Naive B cell (primary cell): ENCODE measurements around the gene ARHGEF10L. TPM values are rescaled to one million over a fixed set of nuclear protein-coding genes. Genes with fewer than 3 reads are reported as not detected.

Experiments
- ATAC-seq, 2 donors: fragments of 150-1000 bp; cut with Tn5 transposase; 2 replicates each; pipeline ENCODE4 v1.10.0; 2021; ENCODE audit warnings: low read depth in 2 of 2, mild to moderate bottlenecking in 2 of 2, moderate library complexity in 2 of 2
- DNase-seq: peaks from one replicate; pipeline ENCODE4 v3.0.0; 2022
- H3K27ac Mint-ChIP-seq, 6 donors: one replicate each; pipeline ENCODE4 v1.8.0; 2020 to 2022; ENCODE audit warnings: mild to moderate bottlenecking in 6 of 6, mixed read lengths in 6 of 6, moderate library complexity in 5 of 6, inconsistent platforms in 2 of 6
- H3K27me3 Mint-ChIP-seq, 3 donors: one replicate each; pipeline ENCODE4 v1.8.0; 2021 to 2022; ENCODE audit warnings: mixed read lengths in 3 of 3, mild to moderate bottlenecking in 1 of 3
- H3K36me3 Mint-ChIP-seq, 2 donors: one replicate each; pipeline ENCODE4 v1.8.0; 2020 to 2022; ENCODE audit warnings: mixed read lengths in 2 of 2, inconsistent platforms in 1 of 2, mild to moderate bottlenecking in 1 of 2
- H3K4me1 Mint-ChIP-seq, 3 donors: one replicate each; pipeline ENCODE4 v1.8.0; 2020 to 2022; ENCODE audit warnings: mixed read lengths in 3 of 3, inconsistent platforms in 1 of 3, mild to moderate bottlenecking in 1 of 3, moderate library complexity in 1 of 3
- H3K4me3 Mint-ChIP-seq, 8 donors: one replicate each; pipeline ENCODE4 v1.8.0; 2020 to 2022; ENCODE audit warnings: mild to moderate bottlenecking in 8 of 8, mixed read lengths in 8 of 8, moderate library complexity in 8 of 8, inconsistent platforms in 2 of 8
- H3K9me3 Mint-ChIP-seq, 7 donors: one replicate each; pipeline ENCODE4 v1.8.0; 2020 to 2022; ENCODE audit warnings: mixed read lengths in 7 of 7, mild to moderate bottlenecking in 5 of 7, inconsistent platforms in 2 of 7, moderate library complexity in 1 of 7
- polyA plus RNA-seq, 6 donors: library from polyadenylated mRNA; unstranded; fragments of 300-500 nt; fragmentation: Illumina TruSeq; gene quantifications; one replicate each; pipeline ENCODE4 v1.2.3, GENCODE V29; 2021; ENCODE audit warnings: low read depth in 6 of 6

ARHGEF10L gene
- polyA plus RNA-seq, 6 donors from 2014 or later, result 0.13 to 0.29 (median 0.28) TPM; not detected in 3

- no peaks in the 10 kb centered on the region for H3K9me3 Mint-ChIP-seq
- H3K27ac Mint-ChIP-seq, result peak overlapping the region in 1 of 6 donors; percentile 88
- peaks cover 0 to 3% (median 0%) of the 10 kb centered on the region in 3 donors for H3K4me1 Mint-ChIP-seq
- no peak for DNase-seq
- peak overlapping the region in 1 of 8 donors; percentile 16 for H3K4me3 Mint-ChIP-seq
- no peak for ATAC-seq
- H3K27me3 Mint-ChIP-seq, result no peaks in the 10 kb centered on the region
- no peaks in the 10 kb centered on the region for H3K36me3 Mint-ChIP-seq
Measured at GRCh38 chr1:17669866-17670451, 130.5 kb downstream of the ARHGEF10L start.

DNA sequence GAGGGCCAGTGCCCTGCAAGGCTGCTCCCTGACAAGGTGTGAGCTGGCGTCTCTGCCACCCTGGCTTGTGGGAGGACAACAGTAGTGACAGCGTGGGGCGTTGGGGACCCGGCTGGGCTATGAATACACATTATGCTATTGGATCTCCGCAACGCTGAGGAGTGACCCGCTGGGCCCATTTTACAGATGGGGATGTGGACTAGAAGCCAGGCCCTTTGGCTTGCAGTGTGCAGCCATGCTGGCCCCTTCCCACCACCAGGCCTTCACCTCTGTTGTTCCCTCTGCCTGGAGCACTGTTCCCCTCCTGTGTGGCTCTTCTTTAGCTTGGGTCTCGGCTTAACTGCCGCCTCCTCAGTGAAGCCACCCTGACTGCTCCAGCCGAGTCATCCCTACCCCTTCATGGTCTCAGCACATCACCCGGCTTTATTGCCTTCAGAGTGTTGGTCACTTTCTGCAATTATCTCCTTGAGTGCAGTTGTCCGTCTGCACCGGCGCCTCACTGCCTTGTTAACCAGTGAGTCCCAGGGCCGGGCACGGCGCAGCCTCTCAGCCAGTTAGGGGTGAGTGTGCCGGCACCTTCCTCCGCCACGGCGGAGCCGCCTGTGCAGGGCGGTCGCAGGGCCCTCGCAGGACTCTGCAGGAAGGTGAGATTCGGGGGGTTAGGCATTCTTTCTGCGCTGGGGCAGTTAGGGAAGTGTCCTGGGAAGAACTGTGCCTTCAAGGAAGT is 131.3 kb downstream of the ARHGEF10L start:
- Mint-ChIP-seq H3K4me3 (no peak overlapping the region), H3K27ac (no peak overlapping the region), H3K27me3 (no peaks in the 10 kb centered on the region), H3K36me3 (no peaks in the 10 kb centered on the region), H3K4me1 (peaks cover 0 to 8% (median 4%) of the 10 kb centered on the region in 3 donors), H3K9me3 (no peaks in the 10 kb centered on the region)
- ATAC-seq (no peak), DNase-seq (no peak)

DNA sequence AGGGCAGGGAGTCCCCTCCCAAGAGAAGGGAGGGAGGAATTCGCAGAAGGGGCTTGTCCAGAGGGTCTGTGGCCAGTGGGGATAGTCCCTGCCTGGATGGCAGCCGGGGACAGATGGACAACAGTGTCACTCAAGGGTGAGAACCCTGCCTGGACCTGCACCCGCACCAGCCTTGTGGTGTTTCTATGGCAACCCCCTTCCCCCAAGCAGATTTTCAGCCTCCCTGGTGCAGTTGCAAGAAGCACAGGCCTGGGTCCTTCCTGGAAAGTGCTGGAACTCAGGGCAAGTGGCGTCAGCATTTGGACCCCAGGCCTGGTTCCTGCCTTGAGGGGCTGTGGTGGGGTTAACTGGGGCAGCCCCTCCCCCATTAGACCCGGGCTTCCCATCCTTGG is 131.8 kb downstream of the ARHGEF10L start:
- DNase-seq (no peak), ATAC-seq (no peak)
- Mint-ChIP-seq H3K27ac (peak overlapping the region in 1 of 6 donors; percentile 29), H3K4me3 (no peak overlapping the region), H3K4me1 (peaks cover 0 to 8% (median 6%) of the 10 kb centered on the region in 3 donors), H3K36me3 (no peaks in the 10 kb centered on the region), H3K9me3 (peaks cover 0 to 1% (median 0%) of the 10 kb centered on the region in 7 donors), H3K27me3 (no peaks in the 10 kb centered on the region)

- Mint-ChIP-seq H3K4me3 (no peak overlapping the region), H3K27me3 (no peaks in the 10 kb centered on the region), H3K9me3 (peaks cover 0 to 1% (median 0%) of the 10 kb centered on the region in 7 donors), H3K36me3 (no peaks in the 10 kb centered on the region), H3K27ac (no peak overlapping the region), H3K4me1 (peaks cover 0 to 8% (median 6%) of the 10 kb centered on the region in 3 donors)
- ATAC-seq (peak in 1 of 2 donors; percentile 30), DNase-seq (no peak)
Measured at GRCh38 chr1:17671741-17672140, 132.2 kb downstream of the ARHGEF10L start.

DNA sequence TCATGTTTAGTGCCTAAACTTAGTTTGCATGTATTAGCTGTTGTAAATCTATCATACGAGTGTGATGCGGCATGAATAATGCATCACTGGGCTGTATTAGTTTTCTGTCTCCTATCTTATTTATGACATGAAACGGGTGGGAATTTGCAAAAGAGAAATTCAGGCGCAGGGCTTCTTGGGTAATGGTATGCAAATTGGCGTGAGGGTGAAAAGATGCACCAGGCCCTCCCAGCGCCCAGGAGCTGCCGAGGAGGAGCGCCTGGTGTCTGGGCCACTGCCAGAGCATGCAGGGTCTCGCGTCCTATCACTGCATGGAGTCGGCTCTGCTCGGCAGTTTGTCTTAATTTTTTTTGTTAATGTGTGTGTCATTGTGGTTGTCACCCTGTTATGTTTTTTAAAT is 132.7 kb downstream of the ARHGEF10L start:
- Mint-ChIP-seq H3K36me3 (no peaks in the 10 kb centered on the region), H3K9me3 (peaks cover 0 to 1% (median 0%) of the 10 kb centered on the region in 7 donors), H3K27me3 (no peaks in the 10 kb centered on the region), H3K27ac (no peak overlapping the region), H3K4me1 (peaks cover 0 to 8% (median 6%) of the 10 kb centered on the region in 3 donors), H3K4me3 (no peak overlapping the region)
- ATAC-seq (no peak), DNase-seq (no peak)

GRCh38 chr1:17673329-17674072 is 134.0 kb downstream of the ARHGEF10L start:
- no peak overlapping the region for H3K27ac Mint-ChIP-seq
- no peaks in the 10 kb centered on the region for H3K36me3 Mint-ChIP-seq
- peaks cover 3 to 8% (median 6%) of the 10 kb centered on the region in 3 donors for H3K4me1 Mint-ChIP-seq
- H3K4me3 Mint-ChIP-seq, result no peak overlapping the region
- ATAC-seq, result no peak
- H3K9me3 Mint-ChIP-seq, result peaks cover 0 to 1% (median 0%) of the 10 kb centered on the region in 7 donors
- no peaks in the 10 kb centered on the region for H3K27me3 Mint-ChIP-seq
- no peak for DNase-seq

GRCh38 chr1:17674726-17675500 is 135.4 kb downstream of the ARHGEF10L start:
- no peak for DNase-seq
- no peak overlapping the region for H3K4me3 Mint-ChIP-seq
- no peaks in the 10 kb centered on the region for H3K36me3 Mint-ChIP-seq
- H3K4me1 Mint-ChIP-seq, result peaks cover 3 to 8% (median 6%) of the 10 kb centered on the region in 3 donors
- no peaks in the 10 kb centered on the region for H3K27me3 Mint-ChIP-seq
- H3K9me3 Mint-ChIP-seq, result peaks cover 0 to 1% (median 0%) of the 10 kb centered on the region in 7 donors
- ATAC-seq, result no peak
- H3K27ac Mint-ChIP-seq, result no peak overlapping the region

DNA sequence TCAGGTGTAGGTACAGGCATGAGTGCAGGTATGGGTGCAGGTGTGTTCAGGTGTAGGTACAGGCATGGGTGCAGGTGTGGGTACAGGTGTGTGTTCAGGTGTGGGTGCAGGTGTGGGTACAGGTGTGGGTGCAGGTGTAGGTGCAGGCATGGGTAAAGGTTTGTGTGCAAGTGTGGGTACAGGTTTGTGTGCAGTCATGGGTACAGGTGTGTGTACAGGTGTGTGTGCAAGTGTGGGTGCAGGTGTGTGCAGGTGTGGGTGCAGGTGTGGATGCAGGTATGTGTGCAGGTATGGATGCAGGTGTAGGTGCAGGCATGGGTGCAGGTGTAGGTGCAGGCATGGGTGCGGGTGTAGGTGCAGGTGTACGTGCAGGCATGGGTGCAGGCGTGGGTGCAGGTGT is 136.2 kb downstream of the ARHGEF10L start:
- peaks cover 0 to 1% (median 0%) of the 10 kb centered on the region in 7 donors for H3K9me3 Mint-ChIP-seq
- ATAC-seq (no peak), DNase-seq (no peak)
- peaks cover 3 to 8% (median 6%) of the 10 kb centered on the region in 3 donors for H3K4me1 Mint-ChIP-seq
- H3K4me3 Mint-ChIP-seq, result peak overlapping the region in 1 of 8 donors; percentile 56
- no peak overlapping the region for H3K27ac Mint-ChIP-seq
- no peaks in the 10 kb centered on the region for H3K27me3 Mint-ChIP-seq
- no peaks in the 10 kb centered on the region for H3K36me3 Mint-ChIP-seq

DNA sequence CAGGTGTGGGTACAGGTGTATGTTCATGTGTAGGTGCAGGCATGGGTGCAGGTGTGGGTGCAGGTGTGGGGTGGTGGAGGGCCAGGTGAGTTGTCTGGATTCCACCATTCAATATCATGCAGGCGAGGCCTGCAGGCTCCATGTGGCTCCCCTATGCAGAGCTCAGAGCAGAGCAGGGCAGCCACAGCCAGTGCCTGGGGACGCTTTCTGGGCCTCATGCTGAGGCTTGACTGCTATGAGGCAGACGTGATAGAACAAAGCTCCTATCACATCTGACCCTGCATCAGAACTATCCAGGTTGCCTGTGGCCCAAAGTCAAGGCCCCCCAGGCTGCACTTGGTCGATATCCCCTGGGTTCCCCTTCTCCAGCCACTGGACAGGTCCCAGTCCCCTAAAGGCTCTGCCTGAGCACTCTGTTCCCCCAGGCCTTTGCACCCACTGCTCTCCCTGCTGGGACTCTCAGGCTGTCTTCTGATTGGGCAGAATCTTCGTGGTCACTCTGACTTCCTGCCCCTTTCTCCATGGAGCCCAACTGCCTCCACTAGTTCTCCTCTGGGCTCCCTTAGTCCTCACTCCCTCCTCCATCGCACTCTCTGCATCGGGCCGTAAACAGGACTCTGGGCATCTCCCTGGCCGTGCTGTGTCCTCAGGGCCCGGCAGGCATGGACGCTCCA is 137.0 kb downstream of the ARHGEF10L start:
- no peak for DNase-seq
- Mint-ChIP-seq H3K36me3 (no peaks in the 10 kb centered on the region), H3K4me1 (peaks cover 3 to 8% (median 6%) of the 10 kb centered on the region in 3 donors)

DNA sequence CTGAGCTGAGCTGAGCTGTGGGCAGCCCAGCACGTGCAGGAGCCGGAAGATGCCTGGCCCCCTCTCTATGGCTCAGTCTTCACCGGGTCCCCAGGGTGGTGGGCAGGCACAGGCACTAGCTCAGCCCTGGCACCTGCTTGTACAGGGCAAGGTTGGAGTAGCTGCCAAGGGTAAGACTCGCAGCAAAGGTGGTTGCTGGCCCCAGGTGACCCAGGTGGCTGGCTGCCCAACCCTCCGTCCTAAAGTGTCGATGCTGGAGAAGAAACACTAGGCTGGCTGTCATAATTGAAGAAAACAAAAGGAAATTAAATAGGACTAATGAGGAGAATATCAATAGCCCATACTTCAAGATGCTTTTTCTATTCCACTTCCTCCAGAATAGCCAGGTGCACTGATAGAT is 138.5 kb downstream of the ARHGEF10L start:
- Mint-ChIP-seq H3K4me1 (peaks cover 3 to 6% (median 5%) of the 10 kb centered on the region in 3 donors), H3K27me3 (peaks cover 0 to 5% (median 4%) of the 10 kb centered on the region in 3 donors), H3K36me3 (no peaks in the 10 kb centered on the region), H3K27ac (no peak overlapping the region), H3K4me3 (no peak overlapping the region), H3K9me3 (peaks cover 0 to 1% (median 0%) of the 10 kb centered on the region in 7 donors)
- no peak for DNase-seq
- no peak for ATAC-seq

More for the DNA sequence above, 137.0 kb downstream of the ARHGEF10L start:
- no peak overlapping the region for H3K4me3 Mint-ChIP-seq
- H3K27me3 Mint-ChIP-seq, result peaks cover 0 to 5% (median 0%) of the 10 kb centered on the region in 3 donors
- ATAC-seq, result no peak
- peaks cover 0 to 1% (median 0%) of the 10 kb centered on the region in 7 donors for H3K9me3 Mint-ChIP-seq
- no peak overlapping the region for H3K27ac Mint-ChIP-seq

DNA sequence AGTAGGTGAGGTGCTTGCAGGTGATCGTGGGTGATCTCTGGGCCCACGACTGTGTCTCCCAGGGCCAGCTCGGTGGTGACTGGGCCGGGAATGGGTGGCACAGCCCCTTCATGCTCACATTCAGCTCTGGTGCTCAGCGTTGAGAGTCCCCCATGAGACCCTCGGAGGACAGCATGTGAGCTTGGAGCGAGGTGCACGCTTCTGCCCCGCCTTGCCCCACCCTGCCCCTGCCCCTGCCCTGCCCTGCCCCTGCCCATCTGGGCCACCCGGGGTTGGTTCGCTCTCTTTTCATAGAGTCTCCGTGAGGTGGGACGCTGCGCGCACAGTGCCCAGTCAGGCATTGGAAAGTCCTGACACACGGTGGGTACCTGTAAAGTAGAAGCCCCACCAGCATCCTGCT is 140.4 kb downstream of the ARHGEF10L start:
- Mint-ChIP-seq H3K4me3 (no peak overlapping the region), H3K27ac (no peak overlapping the region), H3K9me3 (peaks cover 0 to 1% (median 0%) of the 10 kb centered on the region in 7 donors), H3K4me1 (peaks cover 3 to 6% (median 5%) of the 10 kb centered on the region in 3 donors), H3K27me3 (peaks cover 5 to 10% (median 8%) of the 10 kb centered on the region in 3 donors), H3K36me3 (no peaks in the 10 kb centered on the region)
- DNase-seq (no peak), ATAC-seq (no peak)

DNA sequence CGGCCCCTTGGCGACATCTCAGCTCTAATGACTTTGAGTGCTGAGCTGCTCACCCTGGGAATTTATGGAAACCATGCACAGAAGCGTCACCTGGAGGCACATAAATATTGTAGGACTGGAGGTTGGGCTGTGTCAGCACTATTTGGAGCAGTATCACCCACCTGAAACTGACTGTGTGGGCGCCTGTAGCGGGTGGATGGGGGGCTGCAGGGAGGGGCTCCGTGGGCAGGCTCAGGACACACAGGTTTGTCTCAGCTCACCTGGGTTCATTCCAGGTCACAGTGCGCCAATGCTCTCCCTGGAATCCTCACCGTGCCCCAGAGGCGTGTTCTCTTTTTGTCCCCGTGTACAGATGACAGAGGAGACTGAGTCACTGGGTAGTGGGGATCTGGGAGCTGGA is 140.8 kb downstream of the ARHGEF10L start:
- Mint-ChIP-seq H3K27ac (no peak overlapping the region), H3K4me1 (peaks cover 3 to 6% (median 3%) of the 10 kb centered on the region in 3 donors), H3K4me3 (no peak overlapping the region), H3K9me3 (peaks cover 0 to 1% (median 0%) of the 10 kb centered on the region in 7 donors), H3K36me3 (no peaks in the 10 kb centered on the region), H3K27me3 (peaks cover 7 to 12% (median 11%) of the 10 kb centered on the region in 3 donors)
- no peak for DNase-seq
- no peak for ATAC-seq
